GM23338 (cell line): Measurements from ENCODE around the gene NPC1. TPM values are rescaled to one million over a fixed set of nuclear protein-coding genes. Genes with fewer than 3 reads are reported as not detected.

Experiments used
- CREB1 ChIP-seq: fragments of 250-450 bp; sonication (Bioruptor Pico); IDR thresholded peaks from 2 replicates; pipeline ENCODE4 v1.5.0; 2020; ENCODE audit warnings: low read depth, mild to moderate bottlenecking, moderate library complexity
- ETS1 ChIP-seq: IDR thresholded peaks from 2 replicates; pipeline ENCODE4 v1.6.1; 2016; ENCODE audit warnings: antibody characterized with exemption
- EZH2 ChIP-seq: fragments of 200-600 bp; sonication (generic); IDR thresholded peaks from one replicate; pipeline ENCODE4 v1.8.0; 2017; ENCODE audit warnings: antibody characterized with exemption, mild to moderate bottlenecking, low read depth; ENCODE audit not compliant: unreplicated experiment
- NANOG ChIP-seq: IDR thresholded peaks from 2 replicates; pipeline ENCODE4 v1.6.1; 2016; ENCODE audit warnings: antibody characterized with exemption, borderline replicate concordance
- POLR2AphosphoS5 ChIP-seq: IDR thresholded peaks from 2 replicates; pipeline ENCODE4 v1.6.1; 2016; ENCODE audit warnings: antibody characterized with exemption, low read depth
- STAT1 ChIP-seq: IDR thresholded peaks from one replicate; pipeline ENCODE4 v1.6.1; 2016; ENCODE audit warnings: antibody characterized with exemption; ENCODE audit not compliant: unreplicated experiment
- ZNF114 ChIP-seq: fragments of 250-450 bp; sonication (Bioruptor Pico); IDR thresholded peaks from 2 replicates; pipeline ENCODE4 v1.5.0; 2020; ENCODE audit warnings: mild to moderate bottlenecking, moderate library complexity
- ZNF331 ChIP-seq: fragments of 250-450 bp; sonication (Bioruptor Pico); IDR thresholded peaks from 2 replicates; pipeline ENCODE4 v1.5.0; 2020; ENCODE audit warnings: low read depth, mild to moderate bottlenecking, moderate library complexity
- polyA plus RNA-seq: library from polyadenylated mRNA; unstranded; fragments of >200 nt; fragmentation: Nextera tagmentation; extraction: Ambion mirVana; gene quantifications from 2 replicates; pipeline ENCODE4 v1.2.1, GENCODE V29; 2016
- total RNA-seq: library from RNA; depleted of rRNA; stranded (reverse); fragments of >200 nt; shearing (Covaris generic); gene quantifications from 2 replicates; pipeline ENCODE4 v1.2.3, GENCODE V29; 2014
- TF ChIP-seq, protein P1 (sequence below): fragments of 250-450 bp; sonication (Bioruptor Pico); IDR thresholded peaks from 2 replicates; pipeline ENCODE4 v1.5.0; 2020; ENCODE audit warnings: mild to moderate bottlenecking, moderate library complexity
- TF ChIP-seq, protein P2 (sequence below), 2 experiments: fragments of 200-600 bp in 1 of 2; sonication (generic) in 1 of 2; conservative IDR thresholded peaks; 2 replicates each; pipeline versions ENCODE4 v1.5.1 to v1.6.1; 2016 to 2017; ENCODE audit warnings: antibody characterized with exemption in 2 of 2, low read depth in 2 of 2, mild to moderate bottlenecking in 2 of 2, moderate library complexity in 1 of 2

The NPC1 gene
- total and polyA plus RNA-seq, 2 experiments from 2014 or later = 18.4 to 45.1 TPM

- TF ChIP-seq, protein P1, sequence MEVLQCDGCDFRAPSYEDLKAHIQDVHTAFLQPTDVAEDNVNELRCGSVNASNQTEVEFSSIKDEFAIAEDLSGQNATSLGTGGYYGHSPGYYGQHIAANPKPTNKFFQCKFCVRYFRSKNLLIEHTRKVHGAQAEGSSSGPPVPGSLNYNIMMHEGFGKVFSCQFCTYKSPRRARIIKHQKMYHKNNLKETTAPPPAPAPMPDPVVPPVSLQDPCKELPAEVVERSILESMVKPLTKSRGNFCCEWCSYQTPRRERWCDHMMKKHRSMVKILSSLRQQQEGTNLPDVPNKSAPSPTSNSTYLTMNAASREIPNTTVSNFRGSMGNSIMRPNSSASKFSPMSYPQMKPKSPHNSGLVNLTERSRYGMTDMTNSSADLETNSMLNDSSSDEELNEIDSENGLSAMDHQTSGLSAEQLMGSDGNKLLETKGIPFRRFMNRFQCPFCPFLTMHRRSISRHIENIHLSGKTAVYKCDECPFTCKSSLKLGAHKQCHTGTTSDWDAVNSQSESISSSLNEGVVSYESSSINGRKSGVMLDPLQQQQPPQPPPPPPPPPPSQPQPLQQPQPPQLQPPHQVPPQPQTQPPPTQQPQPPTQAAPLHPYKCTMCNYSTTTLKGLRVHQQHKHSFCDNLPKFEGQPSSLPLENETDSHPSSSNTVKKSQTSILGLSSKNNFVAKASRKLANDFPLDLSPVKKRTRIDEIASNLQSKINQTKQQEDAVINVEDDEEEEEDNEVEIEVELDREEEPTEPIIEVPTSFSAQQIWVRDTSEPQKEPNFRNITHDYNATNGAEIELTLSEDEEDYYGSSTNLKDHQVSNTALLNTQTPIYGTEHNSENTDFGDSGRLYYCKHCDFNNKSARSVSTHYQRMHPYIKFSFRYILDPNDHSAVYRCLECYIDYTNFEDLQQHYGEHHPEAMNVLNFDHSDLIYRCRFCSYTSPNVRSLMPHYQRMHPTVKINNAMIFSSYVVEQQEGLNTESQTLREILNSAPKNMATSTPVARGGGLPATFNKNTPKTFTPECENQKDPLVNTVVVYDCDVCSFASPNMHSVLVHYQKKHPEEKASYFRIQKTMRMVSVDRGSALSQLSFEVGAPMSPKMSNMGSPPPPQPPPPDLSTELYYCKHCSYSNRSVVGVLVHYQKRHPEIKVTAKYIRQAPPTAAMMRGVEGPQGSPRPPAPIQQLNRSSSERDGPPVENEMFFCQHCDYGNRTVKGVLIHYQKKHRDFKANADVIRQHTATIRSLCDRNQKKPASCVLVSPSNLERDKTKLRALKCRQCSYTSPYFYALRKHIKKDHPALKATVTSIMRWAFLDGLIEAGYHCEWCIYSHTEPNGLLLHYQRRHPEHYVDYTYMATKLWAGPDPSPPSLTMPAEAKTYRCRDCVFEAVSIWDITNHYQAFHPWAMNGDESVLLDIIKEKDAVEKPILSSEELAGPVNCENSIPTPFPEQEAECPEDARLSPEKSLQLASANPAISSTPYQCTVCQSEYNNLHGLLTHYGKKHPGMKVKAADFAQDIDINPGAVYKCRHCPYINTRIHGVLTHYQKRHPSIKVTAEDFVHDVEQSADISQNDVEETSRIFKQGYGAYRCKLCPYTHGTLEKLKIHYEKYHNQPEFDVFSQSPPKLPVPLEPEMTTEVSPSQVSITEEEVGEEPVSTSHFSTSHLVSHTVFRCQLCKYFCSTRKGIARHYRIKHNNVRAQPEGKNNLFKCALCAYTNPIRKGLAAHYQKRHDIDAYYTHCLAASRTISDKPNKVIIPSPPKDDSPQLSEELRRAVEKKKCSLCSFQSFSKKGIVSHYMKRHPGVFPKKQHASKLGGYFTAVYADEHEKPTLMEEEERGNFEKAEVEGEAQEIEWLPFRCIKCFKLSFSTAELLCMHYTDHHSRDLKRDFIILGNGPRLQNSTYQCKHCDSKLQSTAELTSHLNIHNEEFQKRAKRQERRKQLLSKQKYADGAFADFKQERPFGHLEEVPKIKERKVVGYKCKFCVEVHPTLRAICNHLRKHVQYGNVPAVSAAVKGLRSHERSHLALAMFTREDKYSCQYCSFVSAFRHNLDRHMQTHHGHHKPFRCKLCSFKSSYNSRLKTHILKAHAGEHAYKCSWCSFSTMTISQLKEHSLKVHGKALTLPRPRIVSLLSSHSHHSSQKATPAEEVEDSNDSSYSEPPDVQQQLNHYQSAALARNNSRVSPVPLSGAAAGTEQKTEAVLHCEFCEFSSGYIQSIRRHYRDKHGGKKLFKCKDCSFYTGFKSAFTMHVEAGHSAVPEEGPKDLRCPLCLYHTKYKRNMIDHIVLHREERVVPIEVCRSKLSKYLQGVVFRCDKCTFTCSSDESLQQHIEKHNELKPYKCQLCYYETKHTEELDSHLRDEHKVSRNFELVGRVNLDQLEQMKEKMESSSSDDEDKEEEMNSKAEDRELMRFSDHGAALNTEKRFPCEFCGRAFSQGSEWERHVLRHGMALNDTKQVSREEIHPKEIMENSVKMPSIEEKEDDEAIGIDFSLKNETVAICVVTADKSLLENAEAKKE (CRISPR knock-in tag) = no peak
- no peak for TF ChIP-seq STAT1
- TF ChIP-seq CREB1 (CRISPR knock-in tag) = no peak
- TF ChIP-seq NANOG = no peak
- TF ChIP-seq POLR2AphosphoS5 = no peak
- TF ChIP-seq, protein P2, sequence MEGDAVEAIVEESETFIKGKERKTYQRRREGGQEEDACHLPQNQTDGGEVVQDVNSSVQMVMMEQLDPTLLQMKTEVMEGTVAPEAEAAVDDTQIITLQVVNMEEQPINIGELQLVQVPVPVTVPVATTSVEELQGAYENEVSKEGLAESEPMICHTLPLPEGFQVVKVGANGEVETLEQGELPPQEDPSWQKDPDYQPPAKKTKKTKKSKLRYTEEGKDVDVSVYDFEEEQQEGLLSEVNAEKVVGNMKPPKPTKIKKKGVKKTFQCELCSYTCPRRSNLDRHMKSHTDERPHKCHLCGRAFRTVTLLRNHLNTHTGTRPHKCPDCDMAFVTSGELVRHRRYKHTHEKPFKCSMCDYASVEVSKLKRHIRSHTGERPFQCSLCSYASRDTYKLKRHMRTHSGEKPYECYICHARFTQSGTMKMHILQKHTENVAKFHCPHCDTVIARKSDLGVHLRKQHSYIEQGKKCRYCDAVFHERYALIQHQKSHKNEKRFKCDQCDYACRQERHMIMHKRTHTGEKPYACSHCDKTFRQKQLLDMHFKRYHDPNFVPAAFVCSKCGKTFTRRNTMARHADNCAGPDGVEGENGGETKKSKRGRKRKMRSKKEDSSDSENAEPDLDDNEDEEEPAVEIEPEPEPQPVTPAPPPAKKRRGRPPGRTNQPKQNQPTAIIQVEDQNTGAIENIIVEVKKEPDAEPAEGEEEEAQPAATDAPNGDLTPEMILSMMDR (conservative IDR thresholded peaks at IDR 0.05; ENCODE audit: low read depth in 2 of 2) = no peak
- TF ChIP-seq ETS1 = no peak
- no peak for TF ChIP-seq EZH2
- no peak for TF ChIP-seq ZNF331 (CRISPR knock-in tag)
- TF ChIP-seq ZNF114 = no peak
Observed at GRCh38 chr18:23626451-23627279, 40.4 kb upstream of the NPC1 start (continued).
